GM19023 (cell line): ENCODE data around the gene NUP43.
A peak's percentile ranks its signal among the peaks of the same experiment; 100 is the strongest.
"Not testable (repeated sequence)": the region's sequence is repeated elsewhere in the genome, so short reads cannot be mapped to it uniquely, and the experiment has no call there.

Source experiments
- ATAC-seq: cut with Tn5 transposase; IDR thresholded peaks from one replicate; pipeline ENCODE4 v1.9.1; 2021; ENCODE audit warnings: mild to moderate bottlenecking, moderate library complexity; ENCODE audit not compliant: unreplicated experiment

The NUP43 gene

GRCh38 chr6:149746147-149746946 is at the start of gene NUP43:
TSS of gene NUP43 (minus strand) at chr6:149746529. CDS start at chr6:149746495, 34 bp downstream.
- peak; percentile 49 for ATAC-seq

- ATAC-seq: no peak
Measured at GRCh38 chr6:149783551-149783950, 37.2 kb upstream of the NUP43 start.

DNA sequence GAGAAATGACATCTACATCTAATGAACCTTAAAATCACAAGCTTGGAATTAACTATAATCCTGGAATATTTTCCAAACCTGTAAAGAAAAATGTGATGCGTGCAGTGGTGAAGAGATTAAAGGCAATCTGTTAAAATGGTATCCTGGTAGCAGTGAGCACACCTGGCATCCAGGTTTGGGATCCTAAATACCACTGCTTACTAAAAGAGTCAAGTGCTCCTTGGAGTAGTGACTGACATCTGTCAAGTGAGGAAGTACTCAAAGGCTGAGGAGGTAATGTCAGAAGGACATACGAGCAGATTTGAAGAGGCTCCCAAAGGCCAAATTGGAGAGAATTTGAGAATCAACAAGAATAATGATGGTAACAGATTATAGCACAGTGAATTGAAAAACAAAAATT is 36.0 kb upstream of the NUP43 start:
- ATAC-seq: no peak

DNA sequence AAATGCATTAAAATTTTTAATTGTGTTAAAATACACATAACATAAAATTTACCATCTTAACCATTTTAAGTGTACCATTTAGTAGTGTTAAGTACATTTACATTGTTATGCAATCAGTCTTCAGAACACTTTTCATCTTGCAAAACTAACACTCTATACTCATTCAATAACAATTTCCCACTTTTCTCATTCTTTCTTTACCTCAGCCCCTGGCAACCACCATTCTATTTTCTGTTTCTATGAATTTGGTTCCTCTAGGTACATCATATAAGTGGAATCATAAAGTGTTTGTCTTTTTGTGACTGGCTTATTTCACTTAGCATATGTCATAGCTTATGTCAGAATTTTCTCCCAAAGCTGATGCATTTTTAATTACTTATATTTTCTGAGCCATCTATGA is 35.4 kb upstream of the NUP43 start:
- ATAC-seq: no peak

- ATAC-seq: no peak
Measured at GRCh38 chr6:149779644-149779963, 33.3 kb upstream of the NUP43 start.

DNA sequence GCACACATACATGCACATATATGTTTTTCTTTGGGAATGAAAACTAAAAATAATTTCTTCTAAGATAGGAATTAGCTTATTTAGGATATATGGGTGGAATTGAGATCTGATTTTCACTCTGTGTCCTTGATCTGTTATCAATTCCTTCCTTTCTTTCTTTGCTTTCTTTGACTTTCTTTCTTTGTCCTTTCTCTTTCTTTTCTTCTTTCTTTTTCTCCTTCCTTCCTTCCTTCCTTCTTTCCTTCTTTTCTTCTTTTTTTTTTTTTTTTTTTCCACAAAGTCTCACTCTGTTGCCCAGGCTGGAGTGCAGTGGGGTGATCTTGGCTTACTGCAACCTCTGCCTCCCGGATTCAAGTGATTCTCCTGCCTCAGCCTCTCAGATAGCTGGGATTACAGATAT is 31.3 kb upstream of the NUP43 start:
- no peak for ATAC-seq

DNA sequence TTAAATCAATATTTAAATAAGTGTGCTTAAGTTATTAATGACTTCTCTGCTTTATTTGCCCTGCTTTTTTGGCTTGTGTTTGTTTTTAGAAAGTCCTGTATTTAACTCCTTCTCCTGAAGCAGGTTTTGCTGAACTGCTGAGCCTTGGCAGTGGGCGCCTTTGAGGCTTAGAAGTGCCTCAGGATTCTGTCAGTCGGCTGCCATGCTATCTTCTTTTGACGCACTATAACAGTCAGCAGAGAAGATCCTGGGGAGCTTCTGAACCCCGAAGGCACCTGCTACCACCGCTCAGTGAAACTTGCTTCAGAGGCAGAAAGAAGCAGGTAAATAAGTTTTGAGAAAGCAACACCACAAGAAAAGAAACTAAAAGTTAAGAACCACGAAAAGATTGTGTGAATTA is 25.6 kb upstream of the NUP43 start:
- no peak for ATAC-seq

GRCh38 chr6:149771185-149771584 is 24.9 kb upstream of the NUP43 start:
- ATAC-seq: no peak

- ATAC-seq: no peak
Measured at GRCh38 chr6:149769676-149770075, 23.3 kb upstream of the NUP43 start.

DNA sequence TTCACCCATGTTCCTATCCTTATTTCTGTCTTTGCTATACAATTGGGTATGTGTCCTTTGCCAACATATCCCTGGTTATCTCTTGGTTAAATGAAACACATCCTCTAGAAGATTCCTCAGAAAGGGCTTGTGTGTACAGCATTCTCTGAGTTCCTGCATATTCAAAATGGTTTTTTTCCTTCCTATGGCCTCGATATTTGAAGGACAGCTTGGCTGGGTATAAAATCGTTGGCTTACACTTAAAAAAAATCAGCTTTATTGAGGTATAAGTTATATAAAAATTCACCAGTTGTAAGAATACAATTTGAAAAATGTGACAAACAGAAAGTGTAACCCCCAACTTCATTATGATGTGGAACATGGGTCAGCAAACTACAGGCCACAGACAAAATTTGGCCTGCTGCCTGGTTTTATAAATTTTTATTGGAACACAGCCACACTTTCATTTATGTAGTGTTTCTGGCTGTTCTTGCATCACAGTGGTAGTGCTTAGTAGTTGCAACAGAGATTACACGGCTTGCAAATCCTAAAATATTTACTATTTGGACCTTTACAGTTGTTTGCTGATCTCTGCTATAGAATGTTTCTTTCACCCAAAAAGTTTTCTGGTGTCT is 19.9 kb upstream of the NUP43 start:
- ATAC-seq: no peak

- no peak for ATAC-seq
Measured at GRCh38 chr6:149763866-149764265, 17.5 kb upstream of the NUP43 start.

DNA sequence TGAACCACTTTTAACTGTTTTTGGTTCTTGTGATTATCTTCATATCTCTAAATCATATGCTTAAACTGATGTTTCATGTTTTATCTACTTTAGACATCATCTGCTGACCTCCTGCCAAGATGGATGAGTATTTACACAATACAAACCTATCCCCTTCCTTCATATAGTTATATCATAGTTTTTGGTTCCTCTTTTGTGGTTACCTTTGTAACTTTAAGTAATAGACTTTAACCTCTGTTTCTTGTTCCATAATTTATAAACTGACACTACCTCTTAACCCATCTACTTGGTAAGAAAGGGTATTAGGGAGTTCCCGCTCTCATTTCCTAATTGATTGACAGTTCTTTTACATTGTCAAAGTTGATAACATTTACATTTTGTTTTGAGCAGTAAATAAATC is 15.1 kb upstream of the NUP43 start:
- peak; percentile 98 for ATAC-seq

- no peak for ATAC-seq
Measured at GRCh38 chr6:149756261-149756636, 9.9 kb upstream of the NUP43 start.

GRCh38 chr6:149755300-149756260 is 9.3 kb upstream of the NUP43 start:
- no peak for ATAC-seq

DNA sequence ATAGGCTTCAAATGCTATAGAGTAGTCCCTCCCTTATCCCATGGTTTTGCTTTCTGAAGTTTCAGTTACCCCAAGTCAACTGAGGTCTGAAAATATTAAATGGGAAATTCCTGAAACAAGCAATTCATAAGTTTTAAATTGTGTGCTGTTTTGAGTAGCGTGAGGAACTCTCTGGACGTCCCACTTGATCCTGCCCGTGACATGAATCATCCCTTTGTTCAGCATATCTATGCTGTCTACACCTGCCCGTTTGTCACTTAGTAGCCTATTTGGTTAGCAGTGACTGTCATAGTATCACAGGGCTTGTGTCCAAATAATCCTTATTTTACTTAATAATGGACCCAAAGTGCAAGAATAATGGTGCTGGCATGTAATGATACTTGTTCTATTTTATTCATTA is 8.2 kb upstream of the NUP43 start:
- ATAC-seq: no peak

GRCh38 chr6:149753374-149753637 is 7.0 kb upstream of the NUP43 start:
- ATAC-seq: not testable (repeated sequence)

DNA sequence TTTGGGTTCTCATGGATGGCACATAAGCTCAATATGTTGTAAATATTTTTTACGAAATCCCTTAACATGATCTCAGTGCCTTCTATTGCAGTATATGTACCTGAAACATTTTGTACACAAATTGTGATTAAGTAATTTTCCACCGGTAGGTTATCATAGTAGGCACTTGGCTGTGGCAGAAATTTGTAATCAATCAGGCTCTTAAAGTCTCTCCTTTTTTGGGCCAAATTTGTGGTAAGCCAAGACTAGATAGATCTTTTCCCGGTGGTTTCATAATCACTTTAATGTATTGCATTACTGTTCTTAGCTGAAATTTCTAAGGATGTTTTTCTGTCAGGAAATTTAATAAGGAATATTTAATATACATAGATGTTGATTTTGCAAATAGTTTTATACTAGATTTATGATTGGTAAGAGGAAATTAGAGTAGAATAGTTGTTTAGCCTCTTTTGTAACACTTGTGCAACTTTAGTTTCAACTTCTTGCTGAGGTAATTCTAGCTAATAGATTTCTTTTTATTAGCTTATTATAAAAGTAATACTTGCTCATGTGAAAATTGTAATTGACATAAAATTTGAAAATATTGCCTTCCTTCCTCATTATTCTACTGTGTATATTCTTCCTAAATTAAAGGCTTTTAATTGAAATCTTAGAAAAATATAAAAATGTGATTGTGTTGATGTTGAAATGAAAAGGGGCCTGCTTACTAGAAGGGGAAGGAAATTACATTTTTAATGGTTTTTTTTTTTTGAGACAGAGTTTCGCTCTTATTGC is 6.5 kb upstream of the NUP43 start:
- ATAC-seq: no peak

DNA sequence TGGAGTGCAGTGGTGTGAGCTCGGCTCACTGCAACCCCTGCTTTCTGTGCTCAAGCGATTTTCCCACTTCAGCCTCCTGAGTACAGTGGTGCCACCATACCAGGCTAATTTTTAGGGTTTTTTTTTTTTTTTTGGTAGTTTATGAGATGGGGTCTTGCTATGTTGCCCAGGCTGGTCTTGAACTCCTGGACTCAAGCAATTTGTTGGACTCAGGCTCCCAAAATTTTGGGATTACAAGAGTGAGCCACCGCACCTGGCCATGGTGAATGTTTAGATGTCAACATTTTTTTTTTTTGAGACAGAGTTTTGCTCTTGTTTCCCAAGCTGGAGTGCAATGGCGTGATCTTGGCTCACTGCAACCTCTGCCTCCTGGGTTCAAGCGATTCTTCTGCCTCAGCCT is 5.6 kb upstream of the NUP43 start:
- not testable (repeated sequence) for ATAC-seq

DNA sequence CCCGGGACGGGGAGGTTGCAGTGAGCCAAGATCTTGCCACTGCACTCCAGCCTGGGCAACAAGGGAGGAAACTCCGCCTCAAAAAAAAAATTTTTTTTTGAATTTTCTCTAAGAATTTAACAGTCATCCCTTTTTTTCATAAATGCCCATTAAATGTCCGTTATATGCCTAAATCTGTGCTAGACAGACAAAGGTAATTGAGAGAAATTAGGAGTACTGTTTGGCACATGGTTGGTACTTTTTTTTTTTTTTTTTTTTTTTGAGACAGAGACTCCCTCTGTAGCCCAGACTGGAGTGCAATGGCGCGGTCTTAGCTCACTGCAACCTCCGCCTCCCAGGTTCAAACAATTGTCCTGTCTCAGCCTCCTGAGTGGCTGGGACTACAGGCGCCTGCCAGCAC is 4.9 kb upstream of the NUP43 start:
- no peak for ATAC-seq

DNA sequence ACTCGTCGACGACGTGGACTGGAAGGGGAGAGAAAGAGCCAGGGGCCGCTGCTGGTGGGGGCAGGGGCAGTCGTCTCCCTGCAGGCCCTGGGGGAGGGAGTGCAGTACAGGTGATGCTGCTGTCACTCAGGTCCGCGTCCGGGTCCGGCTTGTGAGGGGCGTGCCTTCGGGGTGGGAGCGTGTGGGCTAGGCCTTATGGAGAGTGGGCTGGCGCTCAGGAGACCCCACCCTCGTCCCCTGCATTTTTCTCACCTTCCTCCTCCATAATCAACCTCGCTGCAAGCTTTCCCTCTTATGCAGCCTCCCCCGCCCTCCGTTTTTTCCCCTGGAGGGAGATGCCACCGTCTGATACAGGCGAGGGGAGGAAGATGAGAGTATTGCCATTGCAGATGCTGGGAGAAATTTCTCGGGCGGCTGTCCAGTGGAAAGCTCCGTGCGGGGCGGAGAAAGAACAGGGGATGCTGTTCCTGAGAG is 3.8 kb upstream of the NUP43 start:
- ATAC-seq: peak; percentile 39

DNA sequence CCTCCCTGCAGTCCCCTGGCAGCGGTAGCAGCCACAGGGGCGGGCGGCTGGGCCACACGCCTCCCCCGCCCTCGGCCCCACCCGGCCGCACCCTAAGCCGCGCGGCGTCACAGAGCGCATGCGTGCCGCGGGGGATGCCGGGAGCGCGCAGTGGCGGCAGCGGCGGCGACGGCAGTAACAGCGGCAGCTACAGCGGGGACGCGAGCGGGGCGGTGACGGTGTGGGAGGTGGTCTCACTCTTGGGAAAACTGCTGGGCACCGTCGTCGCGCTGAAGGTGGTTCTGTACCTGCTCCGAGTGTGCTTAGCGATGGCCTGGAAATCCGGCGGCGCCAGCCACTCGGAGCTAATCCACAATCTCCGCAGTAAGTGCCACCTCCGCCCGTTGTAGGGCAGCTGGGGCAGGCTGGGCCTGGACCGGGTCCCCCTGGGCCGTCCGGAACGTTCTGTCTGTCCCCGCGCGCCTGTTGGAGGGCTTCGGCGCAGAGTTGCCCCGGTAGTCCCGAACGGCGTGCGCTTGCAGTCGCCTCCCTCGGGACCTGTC is 3.3 kb upstream of the NUP43 start, which contains the start of gene PCMT1:
Gene PCMT1, plus strand, starts transcription at position 148 of the 542 bp plus-strand sequence. Its CDS starts 161 bp downstream, at position 309.
- ATAC-seq: peak; percentile 90
